ENCODE results near the gene NXPE1. TPM values are rescaled to one million over a fixed set of nuclear protein-coding genes. Genes with fewer than 3 reads are reported as not detected.

The NXPE1 gene
- total RNA-seq, 6 experiments from 2014 or later = not detected

DNA sequence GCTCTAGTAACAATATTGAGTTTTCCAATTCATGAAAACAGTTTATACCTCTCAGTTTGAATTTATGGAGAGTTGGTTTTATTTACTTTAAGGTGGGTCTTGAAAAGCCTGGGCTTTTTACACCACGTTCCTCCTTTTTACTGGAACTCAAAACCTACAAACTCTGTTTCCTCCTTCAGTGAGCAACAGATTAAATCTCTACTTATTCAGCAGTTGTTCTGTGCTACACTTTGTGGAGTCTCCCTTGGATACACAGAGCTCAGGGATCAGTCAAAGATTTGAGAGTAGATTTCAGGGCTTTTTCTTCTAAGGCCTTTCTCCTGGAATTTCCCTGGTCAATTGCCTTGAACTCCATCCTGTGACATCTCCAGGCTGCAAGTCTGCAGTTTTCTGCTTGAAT lies 3.5 kb downstream of the NXPE1 start:
- no peak overlapping the region for H3K27ac Mint-ChIP-seq
- no peak overlapping the region for H3K4me3 Mint-ChIP-seq
- H3K36me3 Mint-ChIP-seq (ENCODE audit: low read depth) = no peaks in the 10 kb centered on the region
- TF ChIP-seq, protein P1, sequence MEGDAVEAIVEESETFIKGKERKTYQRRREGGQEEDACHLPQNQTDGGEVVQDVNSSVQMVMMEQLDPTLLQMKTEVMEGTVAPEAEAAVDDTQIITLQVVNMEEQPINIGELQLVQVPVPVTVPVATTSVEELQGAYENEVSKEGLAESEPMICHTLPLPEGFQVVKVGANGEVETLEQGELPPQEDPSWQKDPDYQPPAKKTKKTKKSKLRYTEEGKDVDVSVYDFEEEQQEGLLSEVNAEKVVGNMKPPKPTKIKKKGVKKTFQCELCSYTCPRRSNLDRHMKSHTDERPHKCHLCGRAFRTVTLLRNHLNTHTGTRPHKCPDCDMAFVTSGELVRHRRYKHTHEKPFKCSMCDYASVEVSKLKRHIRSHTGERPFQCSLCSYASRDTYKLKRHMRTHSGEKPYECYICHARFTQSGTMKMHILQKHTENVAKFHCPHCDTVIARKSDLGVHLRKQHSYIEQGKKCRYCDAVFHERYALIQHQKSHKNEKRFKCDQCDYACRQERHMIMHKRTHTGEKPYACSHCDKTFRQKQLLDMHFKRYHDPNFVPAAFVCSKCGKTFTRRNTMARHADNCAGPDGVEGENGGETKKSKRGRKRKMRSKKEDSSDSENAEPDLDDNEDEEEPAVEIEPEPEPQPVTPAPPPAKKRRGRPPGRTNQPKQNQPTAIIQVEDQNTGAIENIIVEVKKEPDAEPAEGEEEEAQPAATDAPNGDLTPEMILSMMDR (IDR thresholded peaks at IDR 0.05) = no peak
- DNase-seq = no peak
- H3K9me3 Mint-ChIP-seq = no peaks in the 10 kb centered on the region
- H3K4me1 Mint-ChIP-seq (ENCODE audit: low read depth) = no peaks in the 10 kb centered on the region
- H3K27me3 Mint-ChIP-seq (ENCODE audit: insufficient read depth) = no peaks in the 10 kb centered on the region

DNA sequence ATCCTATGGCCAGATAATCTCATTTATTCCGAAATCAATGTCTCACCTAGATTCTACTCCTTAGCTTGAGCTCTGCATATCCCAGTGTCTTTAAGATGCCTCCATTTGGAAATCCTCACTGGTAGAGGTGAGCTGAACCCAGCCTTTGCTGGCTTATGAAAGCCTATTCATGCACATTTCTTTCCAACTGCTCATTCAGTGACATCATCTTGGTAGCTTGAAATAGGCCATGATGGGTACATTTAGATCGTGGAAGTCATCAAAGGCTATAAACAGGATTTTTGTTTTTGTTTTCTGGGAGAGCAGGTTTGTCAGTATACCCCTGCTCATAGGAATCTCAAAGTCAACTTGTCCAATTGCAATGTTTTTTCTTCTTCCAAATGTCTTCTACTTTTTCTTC lies 6.0 kb downstream of the NXPE1 start:
- no peak overlapping the region for H3K4me3 Mint-ChIP-seq
- no peak for DNase-seq
- no peaks in the 10 kb centered on the region for H3K4me1 Mint-ChIP-seq (ENCODE audit: low read depth)
- H3K9me3 Mint-ChIP-seq = no peaks in the 10 kb centered on the region
- TF ChIP-seq, protein P1 (IDR thresholded peaks at IDR 0.05) = no peak
- H3K36me3 Mint-ChIP-seq (ENCODE audit: low read depth) = no peaks in the 10 kb centered on the region
- no peaks in the 10 kb centered on the region for H3K27me3 Mint-ChIP-seq (ENCODE audit: insufficient read depth)
- no peak overlapping the region for H3K27ac Mint-ChIP-seq

DNA sequence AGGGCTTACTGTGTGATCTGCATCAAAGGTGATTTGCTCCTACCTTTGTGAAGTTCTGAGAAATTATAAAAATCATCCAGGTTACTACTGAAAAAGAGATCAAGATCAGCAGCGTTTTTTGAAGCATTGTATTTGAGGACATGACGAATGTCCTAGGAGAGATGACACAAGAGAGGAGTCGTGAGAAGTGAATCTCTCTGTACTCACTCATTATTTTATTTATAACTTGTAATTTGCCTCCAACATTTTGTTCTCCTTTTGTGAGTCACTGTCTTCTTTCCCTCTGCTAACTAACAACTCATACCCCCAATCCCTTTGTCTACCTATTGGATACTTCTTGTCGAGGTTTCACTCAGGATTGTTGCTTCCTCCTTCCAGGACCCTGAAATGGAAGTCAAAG lies 8.6 kb downstream of the NXPE1 start:
- no peak overlapping the region for H3K27ac Mint-ChIP-seq
- TF ChIP-seq, protein P1 (IDR thresholded peaks at IDR 0.05) = no peak
- no peaks in the 10 kb centered on the region for H3K9me3 Mint-ChIP-seq
- no peaks in the 10 kb centered on the region for H3K36me3 Mint-ChIP-seq (ENCODE audit: low read depth)
- H3K4me1 Mint-ChIP-seq (ENCODE audit: low read depth) = no peaks in the 10 kb centered on the region
- no peak overlapping the region for H3K4me3 Mint-ChIP-seq
- H3K27me3 Mint-ChIP-seq (ENCODE audit: insufficient read depth) = no peaks in the 10 kb centered on the region
- DNase-seq = no peak

DNA sequence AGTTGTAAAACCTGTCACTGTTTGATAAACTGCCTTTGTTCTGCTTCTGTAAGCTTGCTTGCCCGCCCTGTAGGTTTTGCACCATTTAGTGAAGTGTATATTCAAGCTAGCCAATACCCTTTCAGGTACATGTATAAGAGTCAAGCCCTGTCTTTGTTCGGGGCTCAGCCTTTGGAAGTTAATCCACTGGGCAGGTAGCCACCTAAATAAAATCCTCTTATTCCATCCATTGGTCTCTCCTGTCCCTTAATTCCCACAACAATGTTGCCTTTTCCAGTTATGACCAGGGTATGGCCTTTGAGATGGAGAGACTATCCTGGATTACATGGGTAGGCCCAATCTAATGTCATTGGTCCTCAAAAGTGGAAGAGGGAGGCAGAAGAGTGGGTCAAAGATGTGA lies 34.0 kb downstream of the NXPE1 start:
- H3K27ac Mint-ChIP-seq = no peak overlapping the region
- peaks cover 4% of the 10 kb centered on the region; the same call in 1 of the 2 replicates for H3K9me3 Mint-ChIP-seq
- TF ChIP-seq, protein P1 (IDR thresholded peaks at IDR 0.05) = no peak
- no peak overlapping the region for H3K4me3 Mint-ChIP-seq
- no peaks in the 10 kb centered on the region for H3K36me3 Mint-ChIP-seq (ENCODE audit: low read depth)
- H3K4me1 Mint-ChIP-seq (ENCODE audit: low read depth) = no peaks in the 10 kb centered on the region
- no peak for DNase-seq
- H3K27me3 Mint-ChIP-seq (ENCODE audit: insufficient read depth) = no peaks in the 10 kb centered on the region; the same call in 1 of the 2 replicates

DNA sequence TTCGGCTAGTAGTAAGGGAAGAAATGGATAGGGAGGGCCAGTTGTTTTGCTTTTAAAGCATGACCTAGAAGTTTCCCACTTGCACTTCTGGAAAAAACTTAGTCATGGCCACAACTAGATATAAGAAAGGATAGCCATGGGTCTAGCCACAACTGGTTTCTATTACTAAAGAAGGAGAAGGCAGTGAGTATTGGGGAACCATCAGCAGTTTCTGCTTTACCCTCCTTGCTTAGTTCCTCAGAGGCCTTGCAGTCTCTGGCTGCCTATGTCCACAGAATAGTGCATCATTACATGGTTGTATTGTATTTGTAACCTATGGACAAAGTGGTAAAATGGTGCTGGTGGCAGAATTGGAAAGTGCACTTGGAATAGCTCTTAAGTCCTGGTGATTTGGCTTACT lies 35.6 kb downstream of the NXPE1 start:
- no peak overlapping the region for H3K4me3 Mint-ChIP-seq
- peaks cover 3% of the 10 kb centered on the region for H3K27me3 Mint-ChIP-seq (ENCODE audit: insufficient read depth)
- H3K27ac Mint-ChIP-seq = no peak overlapping the region
- no peak for DNase-seq
- H3K4me1 Mint-ChIP-seq (ENCODE audit: low read depth) = no peaks in the 10 kb centered on the region
- peaks cover 4% of the 10 kb centered on the region; the same call in 1 of the 2 replicates for H3K9me3 Mint-ChIP-seq
- TF ChIP-seq, protein P1 (IDR thresholded peaks at IDR 0.05) = no peak
- H3K36me3 Mint-ChIP-seq (ENCODE audit: low read depth) = no peaks in the 10 kb centered on the region

DNA sequence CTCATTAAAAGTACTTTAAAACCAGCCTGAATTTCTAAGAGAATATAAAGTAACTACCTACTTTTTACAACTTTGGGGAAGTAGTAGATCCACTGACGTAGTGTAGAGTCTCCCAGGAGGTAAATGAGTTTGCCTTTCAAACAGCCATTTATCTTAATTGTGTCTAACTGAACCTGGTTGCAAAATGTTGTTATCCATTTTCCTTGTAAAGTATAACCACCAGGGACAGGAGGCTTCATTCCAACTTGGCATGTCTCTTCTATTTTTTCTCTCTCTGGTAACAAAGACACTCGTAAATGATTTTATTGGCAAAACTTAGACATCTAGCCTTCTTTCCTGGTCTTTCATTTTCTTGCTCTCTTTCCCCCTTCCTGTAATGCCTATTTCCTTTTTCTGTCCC lies 36.9 kb downstream of the NXPE1 start:
- H3K36me3 Mint-ChIP-seq (ENCODE audit: low read depth) = no peaks in the 10 kb centered on the region
- no peak for DNase-seq
- H3K9me3 Mint-ChIP-seq = peaks cover 4% of the 10 kb centered on the region; the same call in 1 of the 2 replicates
- peaks cover 3% of the 10 kb centered on the region for H3K27me3 Mint-ChIP-seq (ENCODE audit: insufficient read depth)
- no peak overlapping the region for H3K4me3 Mint-ChIP-seq
- no peaks in the 10 kb centered on the region for H3K4me1 Mint-ChIP-seq (ENCODE audit: low read depth)
- TF ChIP-seq, protein P1 (IDR thresholded peaks at IDR 0.05) = no peak
- H3K27ac Mint-ChIP-seq = no peak overlapping the region
